SU-DHL-6 (cell line): Measurements from ENCODE around the gene RTCB.
"Not testable (repeated sequence)": the region's sequence is repeated elsewhere in the genome, so short reads cannot be mapped to it uniquely, and the experiment has no call there.

Source experiments
- CTCF ChIP-seq: fragments of 200-600 bp; sonication (generic); IDR thresholded peaks from one replicate; pipeline ENCODE4 v1.5.1; 2017; ENCODE audit warnings: antibody characterized with exemption, mild to moderate bottlenecking, low read length, moderate library complexity; ENCODE audit not compliant: insufficient read depth, poor library complexity, severe bottlenecking
- EZH2phosphoT487 ChIP-seq: fragments of 200-600 bp; sonication (generic), shearing (Covaris generic); conservative IDR thresholded peaks from 2 replicates; pipeline ENCODE4 v1.6.1; 2018; ENCODE audit warnings: mild to moderate bottlenecking, antibody characterized with exemption, low read length, moderate library complexity, mixed read lengths

- not testable (repeated sequence) for TF ChIP-seq CTCF, EZH2phosphoT487
Measured at GRCh38 chr22:32357567-32357966, 54.5 kb downstream of the RTCB start, which contains the start of gene RFPL3.
